Measurements from ENCODE around the gene SIK1.

SIK1 gene

GRCh38 chr21:43365611-43366426 is 61.1 kb downstream of the SIK1 start:
- no peak for DNase-seq

GRCh38 chr21:43364851-43365424 is 62.0 kb downstream of the SIK1 start:
- no peak for DNase-seq
